VCaP (cell line): ENCODE data around the gene CACNA1S.

Experiments
- H3K27ac ChIP-seq: fragments of 450-650 bp; 2 replicates; pipeline ENCODE4 v1.5.1; 2017
- CTCF ChIP-seq: fragments of 450-650 bp; conservative IDR thresholded peaks from 2 replicates; pipeline ENCODE4 v1.5.1; 2017; ENCODE audit warnings: mild to moderate bottlenecking, moderate library complexity

The CACNA1S gene

GRCh38 chr1:201122321-201122957 is 10.2 kb upstream of the CACNA1S start:
- no peak overlapping the region for H3K27ac ChIP-seq
- TF ChIP-seq CTCF = no peak

- H3K27ac ChIP-seq = no peak overlapping the region
- peak; percentile 70 for TF ChIP-seq CTCF
Observed at GRCh38 chr1:201119206-201120197, 7.3 kb upstream of the CACNA1S start.

- no peak overlapping the region for H3K27ac ChIP-seq
- TF ChIP-seq CTCF = no peak
Observed at GRCh38 chr1:201116091-201116490, 3.9 kb upstream of the CACNA1S start.

GRCh38 chr1:201115390-201115937 is 3.2 kb upstream of the CACNA1S start:
- peak overlapping the region; percentile 79; the same call in 1 of the 2 replicates for H3K27ac ChIP-seq
- TF ChIP-seq CTCF = no peak

GRCh38 chr1:201114245-201115131 is 2.3 kb upstream of the CACNA1S start:
- H3K27ac ChIP-seq = peak overlapping the region; percentile 79
- TF ChIP-seq CTCF = peak; percentile 86

- peak overlapping the region; percentile 79 for H3K27ac ChIP-seq
- TF ChIP-seq CTCF = no peak
Observed at GRCh38 chr1:201113451-201114244, 1.4 kb upstream of the CACNA1S start.
